GM19035 (cell line): Measurements from ENCODE around the gene FAM13B.
"Not testable (repeated sequence)": the region's sequence is repeated elsewhere in the genome, so short reads cannot be mapped to it uniquely, and the experiment has no call there.

Experiments used
- ATAC-seq: cut with Tn5 transposase; IDR thresholded peaks from one replicate; pipeline ENCODE4 v1.9.1; 2021; ENCODE audit not compliant: unreplicated experiment

FAM13B gene

DNA sequence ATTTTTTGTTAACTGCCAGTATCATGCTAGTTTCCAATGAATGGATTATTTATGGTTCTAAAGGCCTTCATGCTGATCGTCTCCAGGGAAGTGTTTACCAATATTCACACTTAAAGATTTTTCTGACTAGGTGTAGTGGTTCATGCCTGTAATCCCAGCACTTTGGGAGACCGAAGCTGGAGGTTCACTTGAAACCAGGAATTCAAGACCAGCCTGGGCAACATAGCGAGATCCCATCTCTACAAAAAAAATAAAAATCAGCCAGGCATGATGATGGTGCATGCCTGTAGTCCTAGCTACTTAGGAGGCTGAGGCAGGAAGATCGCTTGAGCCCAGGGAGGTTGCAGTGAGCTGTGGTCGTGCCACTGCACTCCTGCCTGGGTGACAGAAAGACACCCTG lies 43.5 kb downstream of the FAM13B start:
- no peak for ATAC-seq

- ATAC-seq: no peak
Measured at GRCh38 chr5:137975208-137975607, 57.7 kb downstream of the FAM13B start.

- ATAC-seq: not testable (repeated sequence)
Measured at GRCh38 chr5:137970384-137970783, 62.5 kb downstream of the FAM13B start.

DNA sequence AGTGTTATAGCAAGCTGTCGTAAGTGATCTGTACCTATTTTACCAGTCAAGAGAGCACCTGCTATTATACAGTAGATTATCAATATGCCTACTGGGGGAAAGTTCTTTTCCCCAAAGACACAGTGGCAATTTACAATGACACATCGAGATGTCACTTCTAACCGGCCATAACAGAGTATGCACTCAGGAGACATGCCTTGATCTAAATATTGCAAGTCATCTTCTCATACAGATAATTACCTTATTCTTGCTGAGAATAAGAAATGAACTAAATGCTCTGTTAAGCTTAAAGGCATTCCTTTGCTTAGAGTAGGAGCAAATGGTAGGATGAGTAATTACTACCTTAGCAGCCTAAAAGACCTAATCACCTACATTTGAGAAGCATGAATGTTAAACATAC lies 72.1 kb downstream of the FAM13B start:
- ATAC-seq: no peak

- no peak for ATAC-seq
Measured at GRCh38 chr5:137960141-137960540, 72.7 kb downstream of the FAM13B start.

GRCh38 chr5:137959488-137959887 lies 73.4 kb downstream of the FAM13B start:
- no peak for ATAC-seq

- no peak for ATAC-seq
Measured at GRCh38 chr5:137957948-137958347, 74.9 kb downstream of the FAM13B start.

GRCh38 chr5:137954131-137954879 lies 78.6 kb downstream of the FAM13B start:
- ATAC-seq: no peak

GRCh38 chr5:137945825-137946224 lies 87.1 kb downstream of the FAM13B start:
- ATAC-seq: no peak

DNA sequence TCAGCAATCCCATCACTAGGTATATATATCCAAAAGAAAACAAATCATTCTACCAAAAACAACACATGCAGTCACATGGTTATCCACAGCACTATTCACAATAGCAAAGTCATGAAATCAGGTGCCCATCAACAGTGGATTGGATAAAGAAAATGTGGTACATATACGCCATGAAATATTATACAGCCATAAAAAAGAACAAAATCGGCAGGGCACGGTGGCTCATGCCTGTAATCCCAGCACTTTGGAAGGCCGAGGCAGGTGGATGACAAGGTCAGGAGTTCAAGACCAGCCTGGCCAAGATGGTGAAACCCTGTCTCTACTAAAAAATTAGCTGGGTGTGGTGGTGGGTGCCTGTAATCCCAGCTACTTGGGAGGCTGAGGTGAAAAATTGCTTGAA lies 88.6 kb downstream of the FAM13B start:
- ATAC-seq: not testable (repeated sequence)

- no peak for ATAC-seq
Measured at GRCh38 chr5:137939331-137939730, 93.5 kb downstream of the FAM13B start.

GRCh38 chr5:137938751-137939143 lies 94.1 kb downstream of the FAM13B start:
- no peak for ATAC-seq

DNA sequence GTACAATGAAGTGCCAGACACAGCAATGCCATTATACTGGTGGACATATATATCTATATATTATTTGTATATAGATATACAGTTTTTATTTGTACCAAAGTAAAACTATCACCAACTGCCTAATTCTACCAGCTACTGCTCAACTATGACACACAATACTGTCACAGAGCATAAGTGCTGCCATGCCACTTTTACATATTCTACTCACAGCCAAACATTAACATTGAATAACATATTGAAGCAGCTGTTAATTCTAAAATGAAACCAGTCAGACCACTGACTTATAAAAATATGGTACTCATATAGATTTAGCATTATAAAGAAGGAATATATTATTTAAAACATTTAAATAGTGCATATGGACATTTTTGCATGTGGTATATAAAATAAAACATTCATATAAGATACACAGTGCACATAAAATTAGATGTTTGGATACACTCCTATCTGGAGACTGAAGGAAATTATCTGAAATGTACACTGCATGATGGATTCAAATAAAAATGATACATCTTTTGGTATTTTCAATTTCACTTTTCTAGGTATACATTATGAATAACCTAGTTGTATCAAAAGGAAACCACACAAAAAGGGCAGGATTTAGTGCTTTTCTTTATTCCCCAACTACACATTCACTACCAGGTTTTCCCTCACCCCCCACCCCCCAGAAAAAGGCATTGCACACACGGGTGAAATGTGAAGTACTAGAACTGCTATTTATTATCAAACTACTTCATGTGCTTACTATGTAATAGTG lies 94.7 kb downstream of the FAM13B start:
- no peak for ATAC-seq

- ATAC-seq: no peak
Measured at GRCh38 chr5:137935694-137936093, 97.2 kb downstream of the FAM13B start.

DNA sequence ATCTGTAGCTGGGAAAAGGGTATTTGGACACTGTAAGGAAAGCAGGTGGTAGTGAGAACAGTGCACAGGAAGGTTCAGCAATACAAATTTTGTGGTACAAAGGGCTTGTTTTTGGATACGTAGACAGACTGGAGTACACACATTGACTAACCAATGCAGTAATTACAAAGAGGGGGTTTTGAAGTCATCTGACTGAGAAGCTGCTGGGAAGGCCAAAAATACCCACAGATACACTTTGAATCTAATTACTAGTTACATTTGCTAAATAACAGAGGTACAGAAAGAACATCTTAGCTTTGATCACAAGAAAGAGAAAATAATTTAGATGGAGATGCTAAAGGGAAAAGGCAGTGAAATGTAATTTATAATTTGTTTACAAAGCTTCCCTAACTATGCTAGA lies 97.7 kb downstream of the FAM13B start:
- ATAC-seq: no peak

DNA sequence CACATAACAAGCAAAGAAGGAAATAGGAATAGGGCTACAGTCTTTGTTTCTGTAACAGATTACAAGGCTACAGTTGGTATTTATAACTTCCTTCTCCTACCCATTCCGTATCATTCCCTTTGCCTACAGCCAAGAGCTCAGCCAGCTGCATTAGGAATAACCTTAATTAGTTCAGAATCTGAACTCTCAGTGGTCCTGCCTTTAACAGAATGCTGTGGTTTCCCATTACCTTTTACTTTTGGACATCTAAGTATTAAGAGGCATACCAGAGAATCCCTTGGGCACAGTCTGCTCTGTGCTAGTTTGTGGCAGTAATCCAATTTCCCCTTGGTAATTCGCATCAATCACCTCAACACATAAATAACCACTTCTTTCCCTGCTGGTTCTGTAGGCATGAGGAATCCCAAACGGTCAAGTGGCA lies 99.4 kb downstream of the FAM13B start:
- no peak for ATAC-seq

DNA sequence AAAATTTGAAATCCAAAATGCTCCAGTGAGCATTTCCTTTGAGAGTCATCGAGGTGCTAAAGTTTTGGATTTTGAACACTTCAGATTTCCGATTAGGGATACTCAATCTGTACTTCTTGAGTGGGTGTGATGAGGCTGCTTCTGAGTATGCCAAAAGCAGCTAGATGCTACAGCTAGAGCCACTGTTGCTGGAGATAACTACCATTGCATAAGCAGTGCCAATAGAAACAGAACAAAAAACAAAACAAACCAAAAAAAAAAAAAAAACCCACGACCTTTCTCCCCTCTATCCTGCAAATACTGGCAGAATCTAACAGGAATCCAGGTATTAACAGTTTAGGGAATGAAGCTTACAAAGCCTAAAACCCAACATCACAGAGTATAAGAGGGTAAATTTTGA lies 100.1 kb downstream of the FAM13B start:
- no peak for ATAC-seq

DNA sequence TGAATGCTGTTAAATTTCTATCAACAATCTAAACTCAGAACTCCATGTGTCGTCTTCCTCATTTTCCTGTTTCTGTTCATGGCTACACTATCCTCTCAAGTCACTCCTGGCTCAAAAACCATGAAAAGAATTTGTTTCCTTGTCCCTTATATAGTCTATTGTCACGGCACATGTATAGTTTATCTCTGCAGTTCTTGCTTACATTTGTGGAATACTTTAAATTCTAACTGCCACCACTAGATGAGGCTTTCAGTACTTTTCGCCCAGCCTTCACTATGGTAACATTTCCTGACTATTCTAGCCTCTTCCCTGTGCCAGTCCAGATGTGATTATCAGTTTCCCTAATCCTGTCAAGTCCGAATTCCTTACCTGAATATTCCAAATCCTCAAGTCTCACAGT lies 109.0 kb downstream of the FAM13B start:
- ATAC-seq: no peak

DNA sequence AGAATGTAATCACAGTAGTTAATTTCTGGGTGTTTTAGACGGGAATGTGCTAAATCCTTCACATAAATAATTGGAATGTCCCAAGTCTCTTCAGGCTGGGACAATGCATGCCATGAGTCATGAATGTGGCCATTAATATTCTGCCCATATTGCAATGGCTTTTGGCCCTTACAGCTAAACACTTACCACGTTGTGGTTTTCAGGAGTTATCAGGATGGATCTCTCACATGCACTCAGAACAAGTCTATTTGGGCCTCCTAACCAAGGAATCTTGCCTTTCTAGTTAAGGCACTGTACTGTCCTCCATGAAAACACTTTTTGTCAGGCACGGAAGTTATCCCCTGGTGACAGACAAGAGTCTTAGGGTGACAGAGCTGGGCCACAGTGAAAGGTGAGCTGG lies 110.9 kb downstream of the FAM13B start:
- no peak for ATAC-seq

GRCh38 chr5:137916923-137917322 lies 116.0 kb downstream of the FAM13B start:
- no peak for ATAC-seq

GRCh38 chr5:137914758-137915157 lies 118.1 kb downstream of the FAM13B start:
- ATAC-seq: no peak

DNA sequence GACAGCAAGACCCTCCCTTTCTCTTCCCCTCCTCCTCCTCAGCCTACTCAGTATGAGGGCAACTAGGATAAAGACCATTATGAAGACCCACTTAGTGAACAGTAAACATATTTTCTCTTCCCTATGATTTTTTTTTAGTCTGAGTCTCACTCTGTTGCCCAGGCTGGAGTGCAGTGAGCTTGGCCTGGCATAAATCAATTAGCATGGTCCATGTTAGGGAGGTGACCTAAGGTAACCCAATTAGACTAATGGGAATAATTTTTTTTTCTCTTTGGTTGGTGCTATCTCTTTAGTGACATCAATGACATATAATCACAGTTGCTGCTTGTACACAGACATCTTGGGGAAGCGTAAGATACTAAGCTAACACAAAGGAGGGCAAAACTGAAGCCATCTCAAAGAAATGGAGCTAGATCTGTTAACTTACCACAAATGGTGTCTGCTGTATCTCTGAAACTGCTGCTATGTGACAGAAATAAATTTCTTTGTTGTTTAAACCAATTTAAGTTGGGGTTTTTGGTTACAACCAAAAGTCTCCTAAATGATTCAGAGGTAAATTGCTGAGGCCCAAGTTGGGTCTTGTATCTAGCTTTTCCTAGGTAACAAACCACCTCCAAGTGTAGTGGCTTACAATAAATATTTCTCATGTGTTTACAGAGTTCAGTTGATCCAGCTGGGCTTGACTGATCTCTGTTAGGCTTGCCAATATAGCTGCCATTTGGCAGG lies 130.3 kb downstream of the FAM13B start:
- ATAC-seq: no peak
